Endothelial cell of umbilical vein (primary cell): ENCODE data around the gene ABCC10.

Experiments
- EZH2 ChIP-seq: IDR thresholded peaks from 2 replicates; pipeline ENCODE4 v1.6.1; 2012; ENCODE audit warnings: borderline replicate concordance, low read depth, mild to moderate bottlenecking, moderate library complexity, low read length, inconsistent platforms; ENCODE audit not compliant: severe bottlenecking
- FOS ChIP-seq: IDR thresholded peaks from 2 replicates; pipeline ENCODE4 v1.6.1; 2011; ENCODE audit warnings: mild to moderate bottlenecking, low read length, moderate library complexity, borderline replicate concordance; ENCODE audit not compliant: insufficient read depth
- GATA2 ChIP-seq: IDR thresholded peaks from 2 replicates; pipeline ENCODE4 v1.7.0; 2011; ENCODE audit warnings: low read depth, mild to moderate bottlenecking, moderate library complexity, mixed read lengths, low read length; ENCODE audit not compliant: insufficient read length, insufficient read depth
- JUN ChIP-seq: IDR thresholded peaks from 2 replicates; pipeline ENCODE4 v1.6.1; 2011; ENCODE audit warnings: borderline replicate concordance, low read depth; ENCODE audit not compliant: insufficient read length, insufficient read depth
- MAX ChIP-seq: IDR thresholded peaks from 2 replicates; pipeline ENCODE4 v1.6.1; 2011; ENCODE audit not compliant: insufficient read depth, insufficient read length
- MYC ChIP-seq: IDR thresholded peaks from one replicate; pipeline ENCODE4 v1.6.1; 2011; ENCODE audit warnings: mild to moderate bottlenecking, low read depth, low read length
- POLR2A ChIP-seq: IDR thresholded peaks from 2 replicates; pipeline ENCODE4 v1.6.1; 2012; ENCODE audit warnings: low read depth, mild to moderate bottlenecking, control low read depth, low read length
- POLR2AphosphoS5 ChIP-seq: IDR thresholded peaks from 2 replicates; pipeline ENCODE4 v1.6.1; 2012; ENCODE audit warnings: low read depth, mild to moderate bottlenecking, control low read depth, low read length, moderate library complexity; ENCODE audit not compliant: insufficient read depth
- TF ChIP-seq, protein P1 (sequence below), 2 donors: IDR thresholded peaks; 1 replicate in 1 of 2; 2 replicates in 1 of 2; pipeline ENCODE4 v1.5.1; 2011; ENCODE audit warnings: low read length in 2 of 2, mild to moderate bottlenecking in 2 of 2, moderate library complexity in 2 of 2, control low read depth in 1 of 2, inconsistent platforms in 1 of 2, low read depth in 1 of 2; ENCODE audit not compliant: insufficient read depth in 1 of 2; ENCODE audit errors: extremely low read depth in 1 of 2

- TF ChIP-seq, protein P1, sequence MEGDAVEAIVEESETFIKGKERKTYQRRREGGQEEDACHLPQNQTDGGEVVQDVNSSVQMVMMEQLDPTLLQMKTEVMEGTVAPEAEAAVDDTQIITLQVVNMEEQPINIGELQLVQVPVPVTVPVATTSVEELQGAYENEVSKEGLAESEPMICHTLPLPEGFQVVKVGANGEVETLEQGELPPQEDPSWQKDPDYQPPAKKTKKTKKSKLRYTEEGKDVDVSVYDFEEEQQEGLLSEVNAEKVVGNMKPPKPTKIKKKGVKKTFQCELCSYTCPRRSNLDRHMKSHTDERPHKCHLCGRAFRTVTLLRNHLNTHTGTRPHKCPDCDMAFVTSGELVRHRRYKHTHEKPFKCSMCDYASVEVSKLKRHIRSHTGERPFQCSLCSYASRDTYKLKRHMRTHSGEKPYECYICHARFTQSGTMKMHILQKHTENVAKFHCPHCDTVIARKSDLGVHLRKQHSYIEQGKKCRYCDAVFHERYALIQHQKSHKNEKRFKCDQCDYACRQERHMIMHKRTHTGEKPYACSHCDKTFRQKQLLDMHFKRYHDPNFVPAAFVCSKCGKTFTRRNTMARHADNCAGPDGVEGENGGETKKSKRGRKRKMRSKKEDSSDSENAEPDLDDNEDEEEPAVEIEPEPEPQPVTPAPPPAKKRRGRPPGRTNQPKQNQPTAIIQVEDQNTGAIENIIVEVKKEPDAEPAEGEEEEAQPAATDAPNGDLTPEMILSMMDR (IDR thresholded peaks at IDR 0.05; ENCODE audit: extremely low read depth in 1 of 2, insufficient read depth in 1 of 2, low read depth in 1 of 2, low read length in 2 of 2): no peak
- peak; percentile 43 for TF ChIP-seq POLR2AphosphoS5
- TF ChIP-seq GATA2: no peak
- TF ChIP-seq EZH2: no peak
- TF ChIP-seq FOS: no peak
- no peak for TF ChIP-seq POLR2A
- no peak for TF ChIP-seq MAX
- no peak for TF ChIP-seq MYC
- peak; percentile 48 for TF ChIP-seq JUN
Measured at GRCh38 chr6:43436577-43437282, 9.4 kb downstream of the ABCC10 start.
